Stomach smooth muscle (tissue), 2 donors: ENCODE results near the gene PRRC1.

Experiments used
- H3K27ac ChIP-seq: one replicate; pipeline ENCODE4 v1.7.0; 2013; ENCODE audit warnings: mild to moderate bottlenecking, low read length, inconsistent platforms
- H3K27me3 ChIP-seq, 2 donors: one replicate each; pipeline ENCODE4 v1.7.0; 2013; ENCODE audit warnings: low read length in 2 of 2; ENCODE audit not compliant: insufficient read depth in 2 of 2, control insufficient read depth in 1 of 2
- H3K36me3 ChIP-seq, 2 donors: one replicate each; pipeline ENCODE4 v1.7.0; 2013; ENCODE audit warnings: low read length in 2 of 2; ENCODE audit not compliant: control insufficient read depth in 2 of 2, insufficient read depth in 2 of 2
- H3K4me1 ChIP-seq: one replicate; pipeline ENCODE4 v1.7.0; 2013; ENCODE audit warnings: low read length; ENCODE audit not compliant: control insufficient read depth, insufficient read depth
- H3K4me3 ChIP-seq, 2 donors: one replicate each; pipeline ENCODE4 v1.7.0; 2013; ENCODE audit warnings: low read length in 2 of 2
- H3K9ac ChIP-seq, 2 donors: one replicate each; pipeline ENCODE4 v1.7.0; 2013; ENCODE audit warnings: low read length in 2 of 2, mild to moderate bottlenecking in 1 of 2
- H3K9me3 ChIP-seq, 2 donors: one replicate each; pipeline ENCODE4 v1.7.0; 2013; ENCODE audit warnings: low read length in 2 of 2; ENCODE audit not compliant: control insufficient read depth in 2 of 2
- donor health status: healthy.
- donor health status: Pancreatic carcinoma.

Gene PRRC1

DNA sequence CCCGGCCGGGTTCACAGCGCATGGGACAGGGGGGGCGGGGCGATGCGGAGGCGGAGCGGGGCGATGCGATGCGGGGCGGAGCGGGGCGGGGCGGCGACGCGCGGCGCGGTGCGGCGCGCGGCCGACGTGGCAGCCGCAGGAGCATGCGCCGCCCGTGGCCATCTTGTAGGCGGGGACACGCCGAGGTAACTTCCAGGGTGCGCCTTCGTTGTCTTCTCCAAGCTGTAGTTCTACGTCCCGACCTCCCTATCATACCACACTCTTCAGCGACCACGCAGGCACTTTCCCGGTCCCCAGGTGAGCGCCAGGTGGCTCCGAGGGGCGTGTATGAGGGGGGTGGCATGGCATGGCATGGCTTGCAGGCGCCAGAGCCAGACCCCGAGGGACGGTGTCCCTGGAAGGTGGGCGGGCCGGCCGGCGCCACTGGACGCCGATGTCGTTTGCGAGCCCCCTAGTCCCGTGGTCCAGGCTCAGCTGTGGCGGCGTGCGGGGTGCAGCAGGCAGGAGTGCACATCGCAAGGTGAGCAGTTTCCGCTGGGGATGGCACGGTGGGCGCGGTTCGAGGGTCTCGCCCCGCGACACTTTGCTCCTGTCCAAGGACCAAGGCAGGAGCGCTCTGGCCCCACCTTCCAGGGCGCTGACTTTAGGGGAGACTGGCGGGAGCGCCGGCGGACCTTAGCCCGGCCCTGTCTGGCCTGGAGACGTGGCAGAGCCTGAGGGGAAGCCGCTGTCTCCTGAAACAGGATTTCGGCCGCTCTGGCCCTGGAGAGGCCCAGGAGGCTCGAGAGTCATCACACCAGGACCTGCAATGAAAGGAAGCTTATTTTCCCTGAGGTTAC is at the start of gene PRRC1:
TSS of gene PRRC1 (plus strand) at position 161 of the 839 bp plus-strand sequence. CDS start 5,840 bp downstream, outside the sequence.
- Histone ChIP-seq H3K4me1 (peaks cover 3% of the 10 kb centered on the region), H3K9me3 (peaks cover 0 to 3% of the 10 kb centered on the region in 2 donors), H3K36me3 (no peaks in the 10 kb centered on the region), H3K27me3 (no peaks in the 10 kb centered on the region), H3K27ac (peak within 1 kb of the TSS; percentile 26), H3K9ac (peak within 1 kb of the TSS; percentile 83 to 84), H3K4me3 (peak within 1 kb of the TSS; percentile 89 to 98)

DNA sequence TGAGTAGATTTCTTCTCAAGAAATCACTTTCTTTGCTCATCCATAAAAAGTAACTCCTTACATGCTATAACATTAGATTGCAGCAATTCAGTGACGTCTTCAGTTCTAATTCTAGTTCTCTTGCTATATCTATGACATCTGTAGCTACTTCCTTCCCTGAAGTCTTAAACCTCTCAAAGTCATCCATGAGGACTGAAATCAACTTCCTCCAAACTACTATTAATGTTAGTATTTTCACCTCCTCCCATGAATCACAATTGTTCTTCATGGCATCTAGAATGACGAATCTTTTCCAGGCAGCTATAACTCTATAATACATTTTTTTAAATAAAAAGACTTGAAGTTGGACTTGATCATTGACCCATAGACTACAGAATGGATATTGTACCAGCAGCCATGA is 46.2 kb upstream of the PRRC1 start:
- no peaks in the 10 kb centered on the region for H3K4me1 ChIP-seq
- no peaks in the 10 kb centered on the region for H3K27me3 ChIP-seq

DNA sequence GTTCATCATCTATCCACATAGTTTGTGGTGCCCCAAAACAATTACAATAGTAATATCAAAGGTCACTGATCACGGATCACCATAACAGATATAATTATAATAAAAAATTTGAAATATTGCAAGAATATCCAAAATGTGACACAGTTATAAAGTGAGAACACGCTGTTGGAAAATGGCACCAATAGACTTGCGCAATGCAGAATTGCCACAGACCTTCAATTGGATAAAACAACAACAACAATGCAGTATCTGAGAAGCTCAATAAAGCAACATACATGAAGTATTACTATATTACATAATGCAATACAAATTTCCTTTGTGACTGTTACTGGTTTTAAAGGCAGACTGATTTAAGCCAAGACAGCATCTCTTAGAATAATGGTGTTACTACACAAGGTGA is 44.7 kb upstream of the PRRC1 start:
- Histone ChIP-seq H3K9ac (no peak overlapping the region), H3K4me3 (no peak overlapping the region), H3K9me3 (no peaks in the 10 kb centered on the region), H3K4me1 (no peaks in the 10 kb centered on the region), H3K36me3 (no peaks in the 10 kb centered on the region), H3K27ac (no peak overlapping the region), H3K27me3 (no peaks in the 10 kb centered on the region)

More for the DNA sequence above, 46.2 kb upstream of the PRRC1 start:
- Histone ChIP-seq H3K9ac (no peak overlapping the region), H3K9me3 (no peaks in the 10 kb centered on the region), H3K36me3 (no peaks in the 10 kb centered on the region), H3K4me3 (no peak overlapping the region), H3K27ac (no peak overlapping the region)

DNA sequence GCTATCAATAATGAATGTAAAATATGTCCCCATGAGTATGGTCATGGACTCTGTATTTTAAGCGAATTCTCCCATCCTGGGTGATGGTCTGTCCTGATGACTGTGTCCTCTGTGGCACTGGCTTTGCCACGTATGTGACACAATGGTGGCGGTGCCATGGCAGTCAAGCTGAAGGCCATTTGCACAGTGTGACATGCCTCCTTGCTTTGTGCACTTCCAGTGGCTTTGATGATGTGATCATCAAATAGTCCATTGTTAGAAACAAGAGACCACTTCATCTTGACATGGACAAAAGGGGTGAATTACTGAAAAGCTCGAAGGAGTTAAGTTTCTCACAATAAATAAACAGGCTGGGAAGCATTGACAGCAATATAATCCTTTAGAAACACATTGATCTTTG is 31.0 kb upstream of the PRRC1 start:
- H3K4me3 ChIP-seq: no peak overlapping the region
- H3K9me3 ChIP-seq: no peaks in the 10 kb centered on the region
- H3K9ac ChIP-seq: no peak overlapping the region
- no peaks in the 10 kb centered on the region for H3K36me3 ChIP-seq
- H3K4me1 ChIP-seq: no peaks in the 10 kb centered on the region
- H3K27me3 ChIP-seq: peaks cover 0 to 3% of the 10 kb centered on the region in 2 donors
- no peak overlapping the region for H3K27ac ChIP-seq

DNA sequence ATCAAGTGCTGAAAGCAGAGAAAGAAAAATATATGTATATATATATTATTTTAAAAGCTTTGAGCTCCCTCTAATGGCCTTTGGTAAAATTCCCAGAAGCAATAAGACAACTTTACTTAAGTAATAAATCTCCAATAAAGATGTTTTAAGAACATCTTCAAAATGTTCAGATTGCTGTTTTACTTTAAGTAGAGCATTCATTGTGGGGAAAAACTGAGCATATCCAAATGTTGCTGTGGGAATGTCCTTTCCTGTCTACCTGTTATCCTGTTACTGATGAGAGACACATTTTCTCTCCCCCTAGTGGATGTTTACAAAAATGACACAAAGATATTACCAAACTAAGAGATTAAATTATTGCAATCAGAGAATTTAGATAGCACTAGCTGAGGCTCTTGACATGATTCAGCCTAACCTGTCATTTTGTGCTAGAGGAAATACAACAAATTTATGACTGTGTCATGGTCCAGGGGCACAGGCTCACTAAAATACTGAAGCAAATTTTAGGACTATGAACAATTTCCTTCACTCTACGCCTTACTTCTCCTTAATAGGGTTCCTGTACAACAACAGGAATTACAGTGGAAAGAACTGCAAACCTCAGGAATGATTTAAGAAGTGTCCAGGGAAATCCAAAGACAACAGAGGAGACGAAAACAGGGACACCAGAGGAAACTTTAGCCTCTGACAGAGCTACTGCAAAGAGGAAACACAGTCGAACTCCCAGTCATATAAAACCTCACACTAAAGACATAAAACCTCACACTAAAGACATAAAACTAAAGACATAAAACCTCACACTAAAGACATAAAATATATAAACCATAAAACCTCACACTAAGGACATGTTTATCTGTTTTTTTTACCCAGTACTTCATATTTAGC is 24.3 kb upstream of the PRRC1 start:
- no peaks in the 10 kb centered on the region for H3K36me3 ChIP-seq
- H3K9ac ChIP-seq: no peak overlapping the region
- H3K9me3 ChIP-seq: no peaks in the 10 kb centered on the region
- peaks cover 0 to 3% of the 10 kb centered on the region in 2 donors for H3K27me3 ChIP-seq
- no peak overlapping the region for H3K27ac ChIP-seq
- no peaks in the 10 kb centered on the region for H3K4me1 ChIP-seq
- no peak overlapping the region for H3K4me3 ChIP-seq

DNA sequence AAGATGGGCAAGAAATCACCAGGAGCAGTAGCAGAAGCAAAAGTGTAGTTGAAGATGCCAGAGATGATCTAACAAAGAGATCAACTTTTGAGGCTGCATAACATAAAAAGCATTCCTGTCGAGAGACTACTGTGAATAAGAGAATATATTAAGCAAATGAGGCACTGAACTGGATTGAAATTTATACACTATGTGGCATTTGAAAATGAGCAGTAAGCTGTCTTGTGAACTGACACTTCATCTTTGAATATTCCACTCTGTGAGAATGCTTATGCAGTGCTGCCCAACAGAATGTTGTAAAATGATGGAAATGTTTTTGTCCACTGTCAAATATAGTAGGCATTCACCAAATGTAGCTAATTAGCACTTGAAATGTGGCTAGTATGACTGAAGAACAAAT is 18.9 kb upstream of the PRRC1 start:
- Histone ChIP-seq H3K27me3 (no peaks in the 10 kb centered on the region), H3K36me3 (no peaks in the 10 kb centered on the region), H3K27ac (no peak overlapping the region), H3K4me1 (no peaks in the 10 kb centered on the region), H3K9me3 (no peaks in the 10 kb centered on the region), H3K9ac (no peak overlapping the region), H3K4me3 (no peak overlapping the region)

DNA sequence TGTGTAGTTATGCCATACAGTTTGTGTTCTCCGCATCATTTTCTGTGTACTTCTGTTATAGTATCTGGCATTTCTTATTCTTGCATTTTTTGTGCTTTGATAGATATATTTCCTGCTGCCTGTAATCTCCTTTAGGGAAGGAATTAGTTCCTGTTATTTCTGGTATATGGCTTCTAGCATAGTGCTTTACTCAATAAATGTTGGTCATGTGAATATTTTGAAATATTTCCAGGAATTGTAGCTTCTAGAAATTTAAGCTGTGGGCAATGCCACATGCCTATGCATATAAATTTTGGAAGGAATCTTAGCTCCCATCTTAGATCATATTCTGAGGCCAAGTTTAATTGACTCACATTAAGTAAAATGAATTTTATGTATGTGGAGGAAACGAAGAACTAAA is 11.5 kb upstream of the PRRC1 start:
- Histone ChIP-seq H3K9ac (no peak overlapping the region), H3K9me3 (no peaks in the 10 kb centered on the region), H3K36me3 (no peaks in the 10 kb centered on the region), H3K27me3 (no peaks in the 10 kb centered on the region), H3K4me3 (no peak overlapping the region), H3K27ac (no peak overlapping the region), H3K4me1 (no peaks in the 10 kb centered on the region)

DNA sequence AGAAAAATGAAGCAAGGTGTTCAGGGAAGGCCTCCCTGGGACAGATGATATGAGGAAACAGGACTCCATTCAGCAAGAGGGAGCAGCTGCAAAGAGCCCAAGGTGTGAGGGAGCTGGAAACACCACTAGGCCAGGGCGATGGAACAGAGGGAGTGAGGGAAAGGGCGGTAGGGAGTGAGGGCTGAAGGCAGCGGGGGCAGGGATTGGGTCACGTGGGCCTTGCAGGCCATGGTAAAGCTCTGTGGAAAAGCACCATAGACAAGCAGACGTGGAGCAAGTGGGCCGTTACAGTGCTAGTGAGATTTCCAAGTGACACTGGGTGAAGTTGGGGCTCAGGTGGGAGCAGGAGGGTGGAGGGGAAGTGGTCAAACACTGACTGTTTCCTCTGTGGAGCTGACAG is 10.8 kb upstream of the PRRC1 start:
- no peaks in the 10 kb centered on the region for H3K27me3 ChIP-seq
- no peak overlapping the region for H3K27ac ChIP-seq
- H3K9ac ChIP-seq: no peak overlapping the region
- no peaks in the 10 kb centered on the region for H3K4me1 ChIP-seq
- no peak overlapping the region for H3K4me3 ChIP-seq
- H3K36me3 ChIP-seq: no peaks in the 10 kb centered on the region
- H3K9me3 ChIP-seq: no peaks in the 10 kb centered on the region

DNA sequence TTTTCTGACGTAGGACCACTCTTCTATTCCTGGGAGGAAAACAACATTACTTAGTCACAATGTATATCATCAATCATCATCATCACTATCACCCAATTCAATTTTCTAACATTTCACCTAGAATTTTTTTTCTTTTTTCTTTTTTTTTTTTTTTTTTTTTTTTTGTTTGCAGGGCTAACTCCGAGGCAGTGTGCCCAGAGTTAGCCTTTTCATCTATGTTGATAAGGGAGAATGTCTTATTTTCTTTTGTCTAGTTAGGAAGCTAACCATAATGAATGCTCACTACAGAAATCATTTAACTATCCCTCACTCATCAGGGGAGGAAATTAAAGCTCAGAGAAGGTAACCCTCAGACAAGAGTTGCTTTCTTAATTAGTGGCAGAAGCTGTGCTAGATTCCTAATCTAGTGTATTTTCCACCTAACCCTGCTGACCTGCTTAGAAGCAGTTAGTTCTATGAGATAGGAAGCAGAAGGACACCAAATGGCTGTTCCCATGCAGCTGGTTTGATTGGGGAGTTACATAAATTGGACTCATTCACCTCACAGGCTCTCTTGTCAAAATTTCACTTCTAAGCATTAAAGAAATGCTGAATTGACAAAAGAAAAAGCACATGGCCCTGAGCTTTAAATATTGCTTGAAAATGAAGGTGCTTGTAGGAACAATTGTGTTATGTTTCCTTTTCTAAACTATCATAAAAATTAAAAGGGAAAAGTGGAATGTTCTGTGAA is 8.6 kb upstream of the PRRC1 start:
- Histone ChIP-seq H3K36me3 (no peaks in the 10 kb centered on the region), H3K27ac (no peak overlapping the region), H3K9ac (no peak overlapping the region), H3K4me3 (no peak overlapping the region), H3K4me1 (no peaks in the 10 kb centered on the region), H3K9me3 (no peaks in the 10 kb centered on the region), H3K27me3 (no peaks in the 10 kb centered on the region)

DNA sequence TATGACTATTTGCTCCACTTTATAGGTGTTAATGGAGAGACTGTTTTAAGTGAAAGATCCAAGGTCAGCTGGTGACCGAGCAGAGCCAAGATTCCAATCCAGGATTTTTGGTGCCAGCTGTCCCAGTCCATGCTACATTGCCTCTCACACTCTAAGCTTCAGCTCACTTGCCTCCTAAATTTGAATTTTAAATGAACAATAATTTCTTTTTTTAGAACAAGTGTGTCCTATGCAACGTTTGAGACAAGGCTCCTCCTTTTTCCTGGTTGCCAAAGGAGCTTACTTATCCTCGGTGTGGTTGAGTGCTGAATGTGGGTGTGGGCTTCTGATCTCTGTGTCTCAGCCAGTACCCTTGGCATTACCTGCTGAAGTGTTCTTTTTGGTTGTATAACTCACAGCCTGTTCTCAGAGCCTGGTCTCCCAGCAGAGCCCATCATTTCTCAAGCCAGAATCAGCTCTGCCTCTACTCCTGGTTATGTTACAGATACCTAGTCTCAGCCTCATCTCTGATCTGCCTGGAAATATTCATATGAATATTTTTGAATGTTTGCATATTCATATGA is 4.0 kb upstream of the PRRC1 start:
- Histone ChIP-seq H3K9me3 (no peaks in the 10 kb centered on the region), H3K4me1 (peaks cover 3% of the 10 kb centered on the region), H3K27ac (no peak overlapping the region), H3K4me3 (no peak overlapping the region), H3K36me3 (no peaks in the 10 kb centered on the region), H3K27me3 (no peaks in the 10 kb centered on the region), H3K9ac (no peak overlapping the region)
